ENCODE data around the gene C1QTNF1.
A peak's percentile ranks its signal among the peaks of the same experiment; 100 is the strongest.

C1QTNF1 gene

GRCh38 chr17:79006046-79006445 lies 17.9 kb upstream of the C1QTNF1 start:
- TF ChIP-seq ZNF274 (IDR thresholded peaks at IDR 0.05; ENCODE audit: low read depth, low read length) = no peak
- H3K4me3 ChIP-seq (ENCODE audit: low read length) = no peak overlapping the region

- H3K4me3 ChIP-seq (ENCODE audit: low read length) = no peak overlapping the region
- no peak for TF ChIP-seq ZNF274 (IDR thresholded peaks at IDR 0.05; ENCODE audit: low read depth, low read length)
These were observed 17.0 kb upstream of the C1QTNF1 start for GRCh38 chr17:79006794-79007503.

- TF ChIP-seq ZNF274 (IDR thresholded peaks at IDR 0.05; ENCODE audit: low read depth, low read length) = no peak
- no peak overlapping the region for H3K4me3 ChIP-seq (ENCODE audit: low read length)
These were observed 16.2 kb upstream of the C1QTNF1 start for GRCh38 chr17:79007504-79008381.

- peak overlapping the region; percentile 88 for H3K4me3 ChIP-seq (ENCODE audit: low read length)
These were observed 15.1 kb upstream of the C1QTNF1 start for GRCh38 chr17:79008666-79009387.

GRCh38 chr17:79009397-79010303 lies 14.3 kb upstream of the C1QTNF1 start, which contains the start of gene CANT1:
Gene CANT1, minus strand, starts transcription at chr17:79009764. Its CDS starts 12,142 bp downstream, at chr17:78997622.
- peak within 1 kb of the TSS; percentile 88 for H3K4me3 ChIP-seq (ENCODE audit: low read length)
- no peak for TF ChIP-seq ZNF274 (IDR thresholded peaks at IDR 0.05; ENCODE audit: low read depth, low read length)

More at GRCh38 chr17:79008666-79009387, 15.1 kb upstream of the C1QTNF1 start:
- TF ChIP-seq ZNF274 (IDR thresholded peaks at IDR 0.05; ENCODE audit: low read depth, low read length) = no peak

- peak overlapping the region; percentile 57; the same call in 1 of the 2 replicates for H3K4me3 ChIP-seq (ENCODE audit: low read length)
- TF ChIP-seq ZNF274 (IDR thresholded peaks at IDR 0.05; ENCODE audit: low read depth, low read length) = no peak
These were observed 13.7 kb upstream of the C1QTNF1 start for GRCh38 chr17:79010304-79010646.

- H3K4me3 ChIP-seq (ENCODE audit: low read length) = no peak overlapping the region
- no peak for TF ChIP-seq ZNF274 (IDR thresholded peaks at IDR 0.05; ENCODE audit: low read depth, low read length)
These were observed 12.4 kb upstream of the C1QTNF1 start for GRCh38 chr17:79011451-79012147.

GRCh38 chr17:79012563-79013134 lies 11.3 kb upstream of the C1QTNF1 start:
- no peak for TF ChIP-seq ZNF274 (IDR thresholded peaks at IDR 0.05; ENCODE audit: low read depth, low read length)
- H3K4me3 ChIP-seq (ENCODE audit: low read length) = no peak overlapping the region

- no peak for TF ChIP-seq ZNF274 (IDR thresholded peaks at IDR 0.05; ENCODE audit: low read depth, low read length)
- H3K4me3 ChIP-seq (ENCODE audit: low read length) = no peak overlapping the region
These were observed 9.7 kb upstream of the C1QTNF1 start for GRCh38 chr17:79014158-79014758.

GRCh38 chr17:79017546-79018369 lies 6.2 kb upstream of the C1QTNF1 start:
- TF ChIP-seq ZNF274 (IDR thresholded peaks at IDR 0.05; ENCODE audit: low read depth, low read length) = no peak
- H3K4me3 ChIP-seq (ENCODE audit: low read length) = no peak overlapping the region

- TF ChIP-seq ZNF274 (IDR thresholded peaks at IDR 0.05; ENCODE audit: low read depth, low read length) = no peak
- H3K4me3 ChIP-seq (ENCODE audit: low read length) = no peak overlapping the region
These were observed 5.6 kb upstream of the C1QTNF1 start for GRCh38 chr17:79018370-79018695.
